ENCODE data around the gene EN1.

- TF ChIP-seq EZH2phosphoT487 (IDR thresholded peaks at IDR 0.05; ENCODE audit: borderline replicate concordance), result no peak
- no peak for TF ChIP-seq CTCF (conservative IDR thresholded peaks at IDR 0.05; ENCODE audit: low read length)
Measured at GRCh38 chr2:118822572-118822971, 24.9 kb downstream of the EN1 start.

All from Loucy (cell line).